Progenitor cell of endocrine pancreas (in vitro differentiated cells): ENCODE measurements around the gene CCDC28B. TPM values are rescaled to one million over a fixed set of nuclear protein-coding genes. Genes with fewer than 3 reads are reported as not detected.

Experiments used
- DNase-seq: peaks from one replicate; pipeline ENCODE4 v3.0.0; 2021; ENCODE audit warnings: low spot score; ENCODE audit not compliant: unreplicated experiment
- H3K27ac Mint-ChIP-seq: 2 replicates; pipeline ENCODE4 v1.8.0; 2021; ENCODE audit warnings: mild to moderate bottlenecking, moderate library complexity, mixed read lengths
- H3K27me3 Mint-ChIP-seq: 2 replicates; pipeline ENCODE4 v1.8.0; 2021; ENCODE audit warnings: mixed read lengths
- H3K36me3 Mint-ChIP-seq: 2 replicates; pipeline ENCODE4 v1.8.0; 2022; ENCODE audit warnings: mixed read lengths; ENCODE audit not compliant: insufficient read depth
- H3K4me1 Mint-ChIP-seq: 2 replicates; pipeline ENCODE4 v1.8.0; 2021; ENCODE audit warnings: low read depth, mixed read lengths
- H3K4me3 Mint-ChIP-seq: 2 replicates; pipeline ENCODE4 v1.8.0; 2021; ENCODE audit warnings: low read depth, mild to moderate bottlenecking, moderate library complexity, mixed read lengths
- H3K9me3 Mint-ChIP-seq: 2 replicates; pipeline ENCODE4 v1.8.0; 2021; ENCODE audit warnings: low read depth, mixed read lengths
- CTCF ChIP-seq: fragments of 200-600 bp; sonication (generic); IDR thresholded peaks from one replicate; pipeline ENCODE4 v1.5.0; 2021; ENCODE audit warnings: antibody characterized with exemption, mild to moderate bottlenecking; ENCODE audit not compliant: unreplicated experiment
- total RNA-seq: library from RNA; stranded (reverse); gene quantifications from 2 replicates; pipeline ENCODE4 v1.2.1, GENCODE V29; 2021

Gene CCDC28B
- total RNA-seq, 1 donor from 2014 or later: 15.5 TPM

GRCh38 chr1:32180186-32181060 is 20.0 kb upstream of the CCDC28B start:
- TF ChIP-seq CTCF: no peak
- H3K4me1 Mint-ChIP-seq: peaks cover 15% of the 10 kb centered on the region
- no peak for DNase-seq
- peak overlapping the region; percentile 96 for H3K27ac Mint-ChIP-seq
- no peaks in the 10 kb centered on the region for H3K9me3 Mint-ChIP-seq
- no peaks in the 10 kb centered on the region for H3K27me3 Mint-ChIP-seq
- H3K36me3 Mint-ChIP-seq: peaks cover 15% of the 10 kb centered on the region
- peak overlapping the region; percentile 92 for H3K4me3 Mint-ChIP-seq

- peak overlapping the region; percentile 96 for H3K27ac Mint-ChIP-seq
- peaks cover 15% of the 10 kb centered on the region for H3K4me1 Mint-ChIP-seq
- H3K36me3 Mint-ChIP-seq: peaks cover 15% of the 10 kb centered on the region
- no peaks in the 10 kb centered on the region for H3K27me3 Mint-ChIP-seq
- H3K4me3 Mint-ChIP-seq: peak overlapping the region; percentile 92
- no peaks in the 10 kb centered on the region for H3K9me3 Mint-ChIP-seq
- no peak for TF ChIP-seq CTCF
- DNase-seq: no peak
These were observed 19.3 kb upstream of the CCDC28B start for GRCh38 chr1:32181065-32181464.

- Mint-ChIP-seq H3K27ac (peak overlapping the region; percentile 64), H3K4me1 (peaks cover 15% of the 10 kb centered on the region), H3K27me3 (no peaks in the 10 kb centered on the region), H3K4me3 (peak overlapping the region; percentile 92), H3K36me3 (peaks cover 18% of the 10 kb centered on the region), H3K9me3 (no peaks in the 10 kb centered on the region)
- no peak for DNase-seq
- no peak for TF ChIP-seq CTCF
These were observed 18.8 kb upstream of the CCDC28B start for GRCh38 chr1:32181563-32181962.

GRCh38 chr1:32182060-32182459 is 18.3 kb upstream of the CCDC28B start:
- no peaks in the 10 kb centered on the region for H3K27me3 Mint-ChIP-seq
- no peak overlapping the region for H3K27ac Mint-ChIP-seq
- H3K4me1 Mint-ChIP-seq: peaks cover 15% of the 10 kb centered on the region
- TF ChIP-seq CTCF: no peak
- DNase-seq: no peak
- no peaks in the 10 kb centered on the region for H3K9me3 Mint-ChIP-seq
- no peak overlapping the region for H3K4me3 Mint-ChIP-seq
- H3K36me3 Mint-ChIP-seq: peaks cover 19% of the 10 kb centered on the region

- no peak for TF ChIP-seq CTCF
- H3K36me3 Mint-ChIP-seq: peaks cover 27% of the 10 kb centered on the region
- no peak overlapping the region for H3K27ac Mint-ChIP-seq
- no peaks in the 10 kb centered on the region for H3K9me3 Mint-ChIP-seq
- H3K4me1 Mint-ChIP-seq: peaks cover 14% of the 10 kb centered on the region
- no peaks in the 10 kb centered on the region for H3K27me3 Mint-ChIP-seq
- no peak for DNase-seq
- no peak overlapping the region for H3K4me3 Mint-ChIP-seq
These were observed 15.7 kb upstream of the CCDC28B start for GRCh38 chr1:32184650-32185049.
